ENCODE data around the gene STAM. TPM values are rescaled to one million over a fixed set of nuclear protein-coding genes. Genes with fewer than 3 reads are reported as not detected.

Gene STAM
- total RNA-seq, 4 donors from 2014 or later = 19.4 to 23.6 (median 21.8) TPM

DNA sequence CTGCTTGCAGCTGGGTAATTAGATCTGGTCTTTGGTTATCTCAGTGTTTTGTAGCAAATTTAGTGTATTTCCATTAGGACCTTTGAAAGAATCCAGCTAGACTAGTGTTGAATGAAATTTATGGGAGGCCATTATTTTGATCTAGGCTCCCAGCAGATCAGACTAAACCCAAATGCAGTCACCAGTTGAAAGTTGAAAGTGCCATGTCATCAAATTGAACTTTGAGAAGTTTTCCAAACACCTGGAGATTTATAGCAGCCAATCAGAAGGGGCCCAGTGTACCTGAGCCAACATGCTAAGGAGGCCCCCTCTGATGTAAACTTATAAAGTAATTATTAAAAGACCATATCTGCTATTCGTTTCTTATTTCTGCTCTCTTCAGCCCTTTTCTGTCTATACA is 96.7 kb downstream of the STAM start:
- TF ChIP-seq POLR2A (IDR thresholded peaks at IDR 0.05) = no peak
- TF ChIP-seq CTCF (IDR thresholded peaks at IDR 0.05) = no peak
- Histone ChIP-seq H3K27me3 (no peaks in the 10 kb centered on the region), H3K9me3 (no peaks in the 10 kb centered on the region), H3K36me3 (no peaks in the 10 kb centered on the region), H3K27ac (no peak overlapping the region), H3K4me1 (peaks cover 0 to 6% of the 10 kb centered on the region in 2 donors), H3K4me3 (replicated peaks in 1 of 3) (no peak overlapping the region)
- DNase-seq = no peak
- intact Hi-C loops (cut with DNase I) = loop anchor here (5.0 kb wide), 1 partner anchor 133 kb away; no protein-coding TSS in a partner anchor
- 85 to 88% methylated on average over 1 of the region's 1 CpG for WGBS, 2 donors

GRCh38 chr10:17742918-17743317 is 99.0 kb downstream of the STAM start:
- H3K36me3 ChIP-seq = no peaks in the 10 kb centered on the region
- H3K27me3 ChIP-seq = no peaks in the 10 kb centered on the region
- 23 to 26% methylated on average over 14 of the region's 14 CpGs for WGBS, 2 donors
- peak; percentile 71 to 92 (median 80) for TF ChIP-seq CTCF (IDR thresholded peaks at IDR 0.05)
- TF ChIP-seq POLR2A (IDR thresholded peaks at IDR 0.05) = no peak
- intact Hi-C loops (cut with DNase I) = loop anchor here (5.0 kb wide), 1 partner anchor 136 kb away; no protein-coding TSS in a partner anchor
- H3K4me1 ChIP-seq = peaks cover 0 to 6% of the 10 kb centered on the region in 2 donors
- H3K4me3 ChIP-seq (replicated peaks in 1 of 3) = no peak overlapping the region
- H3K27ac ChIP-seq = no peak overlapping the region
- peak; percentile 42 to 68 for DNase-seq
- no peaks in the 10 kb centered on the region for H3K9me3 ChIP-seq

DNA sequence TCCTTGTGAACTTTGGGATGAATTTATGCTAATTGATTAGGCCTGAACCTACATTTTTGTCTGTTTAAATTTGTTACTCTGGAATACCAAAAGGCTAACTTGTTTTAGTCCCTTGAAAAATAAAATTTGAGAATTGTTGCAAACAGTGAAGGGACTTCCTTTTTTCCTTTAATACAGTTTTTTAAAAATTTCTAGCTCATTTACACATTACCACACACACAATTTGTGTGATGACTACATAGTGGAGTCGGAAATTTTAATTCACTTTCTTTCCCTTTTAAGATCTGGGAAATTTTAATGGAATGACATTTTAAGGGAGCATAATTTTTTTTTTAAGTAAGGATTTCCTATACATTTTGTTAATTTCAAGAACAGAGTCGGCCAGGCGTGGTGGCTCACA is 99.5 kb downstream of the STAM start:
- no peak overlapping the region for H3K27ac ChIP-seq
- 96 to 97% methylated on average over 3 of the region's 3 CpGs for WGBS, 2 donors
- intact Hi-C loops (cut with DNase I) = loop anchor here (5.0 kb wide), 1 partner anchor 136 kb away; no protein-coding TSS in a partner anchor

DNA sequence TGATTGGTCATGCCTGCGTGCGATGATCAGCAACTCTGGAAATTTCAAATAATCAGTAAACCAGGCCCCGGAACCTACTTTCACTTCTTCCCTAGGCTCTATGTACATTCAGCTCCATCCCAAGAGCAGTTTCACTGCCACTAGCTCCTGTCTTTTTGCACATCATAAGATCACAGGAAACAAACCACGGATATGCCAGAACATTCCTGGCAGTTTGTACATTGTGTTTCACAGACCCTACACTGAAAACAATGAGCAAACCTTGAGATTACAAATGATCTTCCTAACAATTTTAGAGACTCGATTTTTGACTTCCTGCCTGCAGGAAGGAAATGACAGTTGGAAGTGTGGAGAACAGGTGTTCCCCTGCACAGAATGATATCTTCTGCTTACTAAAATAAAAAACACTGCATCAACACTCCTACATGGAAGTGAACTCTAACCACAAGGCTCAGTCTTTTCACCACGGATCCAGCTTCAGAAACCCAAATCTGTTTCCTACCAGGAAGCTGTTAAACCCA is 100.5 kb downstream of the STAM start:
- no peak overlapping the region for H3K4me3 ChIP-seq (replicated peaks in 1 of 3)
- no peaks in the 10 kb centered on the region for H3K27me3 ChIP-seq
- H3K36me3 ChIP-seq = no peaks in the 10 kb centered on the region
- WGBS, 2 donors = 74 to 75% methylated on average over 6 of the region's 6 CpGs
- DNase-seq = no peak
- no peaks in the 10 kb centered on the region for H3K9me3 ChIP-seq
- peak in 1 of 2 donors; percentile 13 for TF ChIP-seq POLR2A (IDR thresholded peaks at IDR 0.05)
- no peak for TF ChIP-seq CTCF (IDR thresholded peaks at IDR 0.05)
- H3K27ac ChIP-seq = peak overlapping the region in 2 of 3 donors; percentile 2 to 33
- H3K4me1 ChIP-seq = peaks cover 0 to 6% of the 10 kb centered on the region in 2 donors
- intact Hi-C loops (cut with DNase I) = loop anchor here (5.0 kb wide), 1 partner anchor 137 kb away; no protein-coding TSS in a partner anchor

More for the DNA sequence above, 99.5 kb downstream of the STAM start:
- Histone ChIP-seq H3K4me1 (peaks cover 0 to 6% of the 10 kb centered on the region in 2 donors), H3K9me3 (no peaks in the 10 kb centered on the region), H3K36me3 (no peaks in the 10 kb centered on the region), H3K4me3 (replicated peaks in 1 of 3) (no peak overlapping the region), H3K27me3 (no peaks in the 10 kb centered on the region)
- no peak for DNase-seq
- TF ChIP-seq POLR2A (IDR thresholded peaks at IDR 0.05) (no peak), CTCF (IDR thresholded peaks at IDR 0.05) (no peak)

DNA sequence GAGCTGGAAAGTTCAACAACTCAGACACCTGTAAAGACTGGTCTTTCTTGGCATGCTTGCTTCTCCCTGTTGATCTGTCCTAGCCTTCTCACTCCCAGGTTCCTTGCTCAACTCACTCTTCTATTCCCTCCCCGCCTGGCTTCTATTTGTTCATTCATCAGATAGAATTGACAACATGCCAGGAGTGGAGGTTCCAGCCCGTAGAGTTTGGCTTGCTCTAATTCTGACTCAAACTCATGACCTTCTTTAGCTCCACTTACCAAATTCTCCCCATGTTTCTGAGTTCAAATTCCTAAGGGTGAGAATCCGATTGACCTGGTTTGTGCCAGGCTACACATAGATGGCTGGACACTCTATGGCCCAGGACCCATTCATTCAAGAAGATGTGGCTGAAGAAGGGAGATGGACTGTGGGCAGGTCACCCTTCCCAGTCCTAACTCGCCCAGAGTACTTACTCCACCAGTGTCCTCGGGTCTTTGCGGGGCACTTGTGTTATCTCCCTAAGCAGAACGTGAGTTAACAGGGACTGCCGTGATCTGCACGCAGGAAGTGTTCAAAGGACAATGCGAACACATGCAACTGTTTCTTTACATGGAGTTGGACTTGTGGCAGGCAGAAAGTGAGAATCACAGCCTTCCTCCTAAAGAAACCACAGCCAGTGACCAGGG is 104.1 kb downstream of the STAM start:
- WGBS, 2 donors = 88% methylated on average over 10 of the region's 10 CpGs
- intact Hi-C loops (cut with DNase I) = no loop called here
- peaks cover 0 to 2% of the 10 kb centered on the region in 2 donors for H3K4me1 ChIP-seq
- no peaks in the 10 kb centered on the region for H3K27me3 ChIP-seq
- no peaks in the 10 kb centered on the region for H3K36me3 ChIP-seq
- H3K27ac ChIP-seq = no peak overlapping the region
- no peak for TF ChIP-seq POLR2A (IDR thresholded peaks at IDR 0.05)
- TF ChIP-seq CTCF (IDR thresholded peaks at IDR 0.05) = no peak
- no peak for DNase-seq
- no peak overlapping the region for H3K4me3 ChIP-seq (replicated peaks in 1 of 3)
- no peaks in the 10 kb centered on the region for H3K9me3 ChIP-seq

All from thyroid gland (tissue), 4 donors.